OCI-LY3 (cell line): Measurements from ENCODE around the gene CUTC.

Source experiments
- EZH2phosphoT487 ChIP-seq: fragments of 200-600 bp; shearing (Covaris generic); IDR thresholded peaks from 2 replicates; pipeline ENCODE4 v1.6.1; 2018; ENCODE audit warnings: antibody characterized with exemption, mixed run types, low read depth
- TF ChIP-seq, protein P1 (sequence below): fragments of 200-600, 300-600 bp; sonication (generic); IDR thresholded peaks from 2 replicates; pipeline ENCODE4 v1.5.1; 2014; ENCODE audit warnings: antibody characterized with exemption, low read length, low read depth

DNA sequence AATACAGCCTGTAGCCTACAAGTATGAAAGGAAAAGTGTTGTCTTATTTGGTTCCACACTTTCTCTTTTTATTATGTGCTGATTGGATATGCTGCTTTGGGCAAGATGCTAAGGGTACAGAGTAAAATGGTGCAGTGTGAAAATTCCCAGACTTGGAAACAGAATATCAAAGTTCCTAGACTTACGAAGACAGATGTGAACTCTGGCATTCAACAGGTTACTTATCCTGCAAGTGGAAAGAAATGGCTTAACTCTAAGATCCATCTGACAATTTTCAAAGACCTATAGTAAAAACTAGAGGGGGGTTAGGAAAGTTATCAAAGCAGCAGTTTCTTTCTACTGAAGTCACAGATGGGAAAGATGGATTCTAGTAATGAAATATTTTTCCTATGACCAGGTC is 24.1 kb downstream of the CUTC start:
- TF ChIP-seq, protein P1, sequence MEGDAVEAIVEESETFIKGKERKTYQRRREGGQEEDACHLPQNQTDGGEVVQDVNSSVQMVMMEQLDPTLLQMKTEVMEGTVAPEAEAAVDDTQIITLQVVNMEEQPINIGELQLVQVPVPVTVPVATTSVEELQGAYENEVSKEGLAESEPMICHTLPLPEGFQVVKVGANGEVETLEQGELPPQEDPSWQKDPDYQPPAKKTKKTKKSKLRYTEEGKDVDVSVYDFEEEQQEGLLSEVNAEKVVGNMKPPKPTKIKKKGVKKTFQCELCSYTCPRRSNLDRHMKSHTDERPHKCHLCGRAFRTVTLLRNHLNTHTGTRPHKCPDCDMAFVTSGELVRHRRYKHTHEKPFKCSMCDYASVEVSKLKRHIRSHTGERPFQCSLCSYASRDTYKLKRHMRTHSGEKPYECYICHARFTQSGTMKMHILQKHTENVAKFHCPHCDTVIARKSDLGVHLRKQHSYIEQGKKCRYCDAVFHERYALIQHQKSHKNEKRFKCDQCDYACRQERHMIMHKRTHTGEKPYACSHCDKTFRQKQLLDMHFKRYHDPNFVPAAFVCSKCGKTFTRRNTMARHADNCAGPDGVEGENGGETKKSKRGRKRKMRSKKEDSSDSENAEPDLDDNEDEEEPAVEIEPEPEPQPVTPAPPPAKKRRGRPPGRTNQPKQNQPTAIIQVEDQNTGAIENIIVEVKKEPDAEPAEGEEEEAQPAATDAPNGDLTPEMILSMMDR = no peak
- no peak for TF ChIP-seq EZH2phosphoT487
